GM21360 (cell line): ENCODE results near the gene CACNA1I.

ENCODE experiments used
- ATAC-seq: cut with Tn5 transposase; IDR thresholded peaks from one replicate; pipeline ENCODE4 v1.9.1; 2021; ENCODE audit warnings: mild to moderate bottlenecking, moderate library complexity; ENCODE audit not compliant: unreplicated experiment

Gene CACNA1I

GRCh38 chr22:39664485-39665200 is 94.1 kb downstream of the CACNA1I start:
- no peak for ATAC-seq

- ATAC-seq, result no peak
These were observed 94.7 kb downstream of the CACNA1I start for GRCh38 chr22:39665229-39665628.

GRCh38 chr22:39665661-39666431 is 95.3 kb downstream of the CACNA1I start:
- ATAC-seq, result no peak

- ATAC-seq, result no peak
These were observed 95.9 kb downstream of the CACNA1I start for GRCh38 chr22:39666495-39666894.

- ATAC-seq, result no peak
These were observed 96.4 kb downstream of the CACNA1I start for GRCh38 chr22:39666926-39667325.

- no peak for ATAC-seq
These were observed 98.9 kb downstream of the CACNA1I start for GRCh38 chr22:39669432-39669831.

- ATAC-seq, result no peak
These were observed 101.4 kb downstream of the CACNA1I start for GRCh38 chr22:39671936-39672335.

GRCh38 chr22:39674536-39674935 is 104.0 kb downstream of the CACNA1I start:
- no peak for ATAC-seq

GRCh38 chr22:39675947-39676346 is 105.4 kb downstream of the CACNA1I start:
- ATAC-seq, result no peak

- ATAC-seq, result no peak
These were observed 107.4 kb downstream of the CACNA1I start for GRCh38 chr22:39677967-39678366.

- ATAC-seq, result no peak
These were observed 108.4 kb downstream of the CACNA1I start for GRCh38 chr22:39678862-39679490.

- no peak for ATAC-seq
These were observed 109.1 kb downstream of the CACNA1I start for GRCh38 chr22:39679652-39680051.

- no peak for ATAC-seq
These were observed 109.9 kb downstream of the CACNA1I start for GRCh38 chr22:39680486-39680885.

GRCh38 chr22:39681038-39681861 is 110.7 kb downstream of the CACNA1I start:
- no peak for ATAC-seq

GRCh38 chr22:39682994-39683393 is 112.4 kb downstream of the CACNA1I start:
- ATAC-seq, result no peak

GRCh38 chr22:39683639-39684038 is 113.1 kb downstream of the CACNA1I start:
- no peak for ATAC-seq

- ATAC-seq, result no peak
These were observed 114.2 kb downstream of the CACNA1I start for GRCh38 chr22:39684702-39685281.

- ATAC-seq, result no peak
These were observed 115.0 kb downstream of the CACNA1I start for GRCh38 chr22:39685336-39686177.

- ATAC-seq, result no peak
These were observed 115.6 kb downstream of the CACNA1I start for GRCh38 chr22:39686178-39686620.
